Stimulated activated CD4-positive, alpha-beta T cell treated with anti-CD3 and anti-CD28 coated beads, Interleukin-1b, Interleukin-23, amount 100 ng/mL, for 4 hours (primary cell): ENCODE results near the gene PJA1.

ENCODE experiments used
- DNase-seq, 2 donors: peaks; one replicate each; pipeline ENCODE4 v3.0.0-alpha.2; 2020; ENCODE audit warnings: low read depth in 2 of 2

PJA1 gene

GRCh38 chrX:69165087-69165651, at the start of gene PJA1:
TSS of gene PJA1 (minus strand) at chrX:69165453. CDS start at chrX:69163073, 2,380 bp downstream.
- peak; percentile 53 to 54 for DNase-seq

GRCh38 chrX:69214463-69214862, 49.2 kb upstream of the PJA1 start:
- no peak for DNase-seq

GRCh38 chrX:69211701-69212100, 46.4 kb upstream of the PJA1 start:
- no peak for DNase-seq

- no peak for DNase-seq
Observed at GRCh38 chrX:69210581-69210980, 45.3 kb upstream of the PJA1 start.

GRCh38 chrX:69207216-69207615, 42.0 kb upstream of the PJA1 start:
- DNase-seq = no peak

GRCh38 chrX:69203638-69204037, 38.4 kb upstream of the PJA1 start:
- DNase-seq = no peak

GRCh38 chrX:69197690-69198089, 32.4 kb upstream of the PJA1 start:
- DNase-seq = no peak

- no peak for DNase-seq
Observed at GRCh38 chrX:69196666-69197065, 31.4 kb upstream of the PJA1 start.

- no peak for DNase-seq
Observed at GRCh38 chrX:69195810-69196209, 30.6 kb upstream of the PJA1 start.

GRCh38 chrX:69195192-69195591, 29.9 kb upstream of the PJA1 start:
- DNase-seq = no peak

GRCh38 chrX:69192603-69193002, 27.4 kb upstream of the PJA1 start:
- DNase-seq = no peak

- no peak for DNase-seq
Observed at GRCh38 chrX:69189576-69190371, 24.5 kb upstream of the PJA1 start.

- no peak for DNase-seq
Observed at GRCh38 chrX:69186651-69187050, 21.4 kb upstream of the PJA1 start.

- no peak for DNase-seq
Observed at GRCh38 chrX:69185886-69186285, 20.6 kb upstream of the PJA1 start.

GRCh38 chrX:69185141-69185540, 19.9 kb upstream of the PJA1 start:
- DNase-seq = no peak

GRCh38 chrX:69182818-69183380, 17.6 kb upstream of the PJA1 start:
- DNase-seq = no peak

- no peak for DNase-seq
Observed at GRCh38 chrX:69179380-69179911, 14.2 kb upstream of the PJA1 start.

GRCh38 chrX:69178592-69178991, 13.3 kb upstream of the PJA1 start:
- no peak for DNase-seq

GRCh38 chrX:69177511-69178162, 12.4 kb upstream of the PJA1 start:
- DNase-seq = no peak

GRCh38 chrX:69176053-69176452, 10.8 kb upstream of the PJA1 start:
- no peak for DNase-seq

- DNase-seq = no peak
Observed at GRCh38 chrX:69173906-69174305, 8.7 kb upstream of the PJA1 start.

GRCh38 chrX:69172937-69173336, 7.7 kb upstream of the PJA1 start:
- no peak for DNase-seq
